Tibial artery (tissue), 4 donors: ENCODE results near the gene FAT3.

Source experiments
- DNase-seq, 2 donors: peaks; one replicate each; pipeline ENCODE4 v3.0.0-alpha.2; 2019
- H3K27ac ChIP-seq, 2 donors: fragments of 200-600 bp; sonication (generic) in 1 of 2; 1 replicate in 1 of 2; 2 replicates in 1 of 2; pipeline ENCODE4 v1.5.1; 2018 to 2019; ENCODE audit warnings: mild to moderate bottlenecking in 1 of 2
- H3K27me3 ChIP-seq, 2 donors: fragments of 200-600 bp; sonication (generic) in 1 of 2; one replicate each; pipeline versions ENCODE4 v1.5.1 to v1.6.0; 2016 to 2019
- H3K36me3 ChIP-seq, 3 donors: fragments of 200-600 bp; sonication (generic) in 2 of 3; one replicate each; pipeline ENCODE4 v1.5.1; 2016 to 2019; ENCODE audit warnings: mild to moderate bottlenecking in 2 of 3
- H3K4me1 ChIP-seq, 4 donors: fragments of 200-600 bp; sonication (generic) in 2 of 4; 1 replicate in 3 of 4; 2 replicates in 1 of 4; pipeline ENCODE4 v1.5.1; 2016 to 2019
- H3K4me3 ChIP-seq, 2 donors: fragments of 200-600 bp; sonication (generic) in 1 of 2; 1 replicate in 1 of 2; 2 replicates in 1 of 2; pipeline ENCODE4 v1.5.1; 2018 to 2019; ENCODE audit warnings: mild to moderate bottlenecking in 2 of 2
- H3K9me3 ChIP-seq, 3 donors: fragments of 200-600 bp; sonication (generic) in 1 of 3; one replicate each; pipeline ENCODE4 v1.5.1; 2016 to 2019
- intact Hi-C: fragments of 100-400 bp; cut with DNase I; formaldehyde crosslinking; loops from one replicate; pipeline ENCODE4 v1.15.0; 2023; ENCODE audit warnings: low total_unique reads
- TF ChIP-seq, protein P1 (sequence below), 2 experiments: fragments of 200-600 bp in 1 of 2; fragments of 450-650 bp in 1 of 2; IDR thresholded peaks; one replicate each; pipeline ENCODE4 v1.5.1; 2017 to 2019; ENCODE audit warnings: antibody characterized with exemption in 2 of 2, mild to moderate bottlenecking in 1 of 2, moderate library complexity in 1 of 2

FAT3 gene

DNA sequence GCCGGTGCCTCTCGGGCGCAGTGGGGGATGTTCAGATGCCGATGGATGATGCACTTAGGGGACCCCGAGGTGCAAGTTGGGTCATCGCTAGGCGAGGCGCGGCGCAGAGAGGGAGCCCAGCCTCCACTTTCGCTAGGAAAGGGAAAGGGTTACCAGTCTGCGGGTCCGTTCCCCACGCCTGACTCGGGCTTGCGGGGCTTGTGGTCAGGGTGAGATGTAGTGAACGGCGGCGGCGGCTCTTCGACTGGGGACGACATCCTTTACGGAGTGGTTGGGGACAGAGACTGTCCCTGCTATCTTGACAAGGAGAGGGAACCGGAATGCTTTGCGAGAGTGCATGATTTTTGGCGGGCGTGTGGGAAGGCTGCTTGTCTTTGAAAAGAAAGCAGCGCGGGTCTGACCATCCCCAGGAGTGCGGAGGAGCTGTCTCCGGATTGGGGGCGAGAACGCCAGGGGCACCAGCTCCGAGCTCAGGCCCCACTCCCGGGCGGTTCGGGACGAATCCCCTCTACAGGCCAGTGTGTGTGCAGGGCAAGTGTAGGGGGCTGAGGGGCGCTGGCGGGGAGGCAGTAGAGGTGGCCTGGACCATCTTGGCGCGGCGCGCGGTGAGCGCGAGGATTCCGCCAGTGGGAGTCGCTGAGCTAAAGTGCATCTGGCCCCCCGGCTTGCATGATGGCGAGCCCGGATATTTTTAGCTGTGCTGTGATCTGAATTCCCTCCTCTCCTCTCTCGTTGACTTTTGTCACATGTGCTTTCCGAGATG, 1.1 kb downstream of the FAT3 start:
- no peaks in the 10 kb centered on the region for H3K9me3 ChIP-seq
- intact Hi-C loops: loop anchor here (5.0 kb wide), 1 partner anchor 102 kb away; no protein-coding TSS in a partner anchor
- H3K4me1 ChIP-seq: peaks cover 0 to 39% (median 15%) of the 10 kb centered on the region in 4 donors
- peak; percentile 36 to 73 for DNase-seq
- no peaks in the 10 kb centered on the region for H3K36me3 ChIP-seq
- no peaks in the 10 kb centered on the region for H3K27me3 ChIP-seq
- H3K27ac ChIP-seq: peak overlapping the region; percentile 89
- H3K4me3 ChIP-seq: peak overlapping the region; percentile 73 to 82
- TF ChIP-seq, protein P1, sequence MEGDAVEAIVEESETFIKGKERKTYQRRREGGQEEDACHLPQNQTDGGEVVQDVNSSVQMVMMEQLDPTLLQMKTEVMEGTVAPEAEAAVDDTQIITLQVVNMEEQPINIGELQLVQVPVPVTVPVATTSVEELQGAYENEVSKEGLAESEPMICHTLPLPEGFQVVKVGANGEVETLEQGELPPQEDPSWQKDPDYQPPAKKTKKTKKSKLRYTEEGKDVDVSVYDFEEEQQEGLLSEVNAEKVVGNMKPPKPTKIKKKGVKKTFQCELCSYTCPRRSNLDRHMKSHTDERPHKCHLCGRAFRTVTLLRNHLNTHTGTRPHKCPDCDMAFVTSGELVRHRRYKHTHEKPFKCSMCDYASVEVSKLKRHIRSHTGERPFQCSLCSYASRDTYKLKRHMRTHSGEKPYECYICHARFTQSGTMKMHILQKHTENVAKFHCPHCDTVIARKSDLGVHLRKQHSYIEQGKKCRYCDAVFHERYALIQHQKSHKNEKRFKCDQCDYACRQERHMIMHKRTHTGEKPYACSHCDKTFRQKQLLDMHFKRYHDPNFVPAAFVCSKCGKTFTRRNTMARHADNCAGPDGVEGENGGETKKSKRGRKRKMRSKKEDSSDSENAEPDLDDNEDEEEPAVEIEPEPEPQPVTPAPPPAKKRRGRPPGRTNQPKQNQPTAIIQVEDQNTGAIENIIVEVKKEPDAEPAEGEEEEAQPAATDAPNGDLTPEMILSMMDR (IDR thresholded peaks at IDR 0.05): peak in 1 of 2 experiments; percentile 19

DNA sequence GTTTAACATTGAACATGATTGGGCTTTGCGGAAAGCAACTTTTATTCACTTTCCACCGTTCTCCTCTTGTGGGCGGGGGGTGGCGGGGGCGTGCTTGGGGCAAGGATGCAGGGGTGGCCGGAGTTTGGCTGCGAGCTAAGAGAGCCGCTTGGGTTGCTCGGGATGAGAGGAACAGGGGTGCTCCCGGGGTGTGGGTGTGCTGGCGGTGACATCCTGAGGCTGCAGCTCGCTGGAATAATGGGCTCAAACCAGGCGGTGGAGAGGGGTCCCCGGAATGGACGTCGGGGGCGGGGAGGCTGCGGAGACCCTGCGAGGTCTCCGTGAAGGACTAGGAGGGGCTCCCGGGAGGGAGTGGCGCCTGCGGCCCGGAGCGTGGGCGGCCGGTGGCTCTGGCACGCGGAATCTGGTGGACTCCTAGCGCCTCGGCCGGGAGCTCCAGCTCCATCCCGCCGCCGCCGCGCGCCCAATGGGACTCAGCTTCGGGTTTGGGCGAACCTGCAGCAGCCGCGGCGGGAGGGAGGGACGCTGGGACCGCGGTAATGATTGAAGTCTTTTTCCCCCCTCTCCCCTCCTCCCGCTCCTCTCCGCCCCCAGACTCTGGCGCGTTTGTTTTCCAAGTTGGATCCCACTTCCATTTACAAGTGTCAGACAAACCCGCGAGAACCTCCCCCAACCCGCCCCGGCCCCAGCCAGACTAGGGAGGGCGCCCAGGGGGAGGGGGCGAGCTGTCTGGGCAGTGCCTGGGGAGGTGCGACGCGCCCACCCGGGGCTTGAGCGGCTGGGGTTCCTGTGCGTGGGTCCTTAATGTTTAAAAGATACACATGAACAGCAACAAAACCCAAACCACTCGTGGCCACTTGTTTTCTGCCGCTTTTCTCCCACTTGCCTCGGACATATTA, 2.0 kb downstream of the FAT3 start:
- peaks cover 0 to 39% (median 18%) of the 10 kb centered on the region in 4 donors for H3K4me1 ChIP-seq
- H3K4me3 ChIP-seq: peak overlapping the region; percentile 73 to 82
- no peaks in the 10 kb centered on the region for H3K36me3 ChIP-seq
- peak overlapping the region; percentile 89 for H3K27ac ChIP-seq
- intact Hi-C loops: loop anchor here (5.0 kb wide), 1 partner anchor 101 kb away; no protein-coding TSS in a partner anchor
- H3K27me3 ChIP-seq: no peaks in the 10 kb centered on the region
- peak in 1 of 2 donors; percentile 71 for DNase-seq
- H3K9me3 ChIP-seq: no peaks in the 10 kb centered on the region
- TF ChIP-seq, protein P1 (IDR thresholded peaks at IDR 0.05): no peak

DNA sequence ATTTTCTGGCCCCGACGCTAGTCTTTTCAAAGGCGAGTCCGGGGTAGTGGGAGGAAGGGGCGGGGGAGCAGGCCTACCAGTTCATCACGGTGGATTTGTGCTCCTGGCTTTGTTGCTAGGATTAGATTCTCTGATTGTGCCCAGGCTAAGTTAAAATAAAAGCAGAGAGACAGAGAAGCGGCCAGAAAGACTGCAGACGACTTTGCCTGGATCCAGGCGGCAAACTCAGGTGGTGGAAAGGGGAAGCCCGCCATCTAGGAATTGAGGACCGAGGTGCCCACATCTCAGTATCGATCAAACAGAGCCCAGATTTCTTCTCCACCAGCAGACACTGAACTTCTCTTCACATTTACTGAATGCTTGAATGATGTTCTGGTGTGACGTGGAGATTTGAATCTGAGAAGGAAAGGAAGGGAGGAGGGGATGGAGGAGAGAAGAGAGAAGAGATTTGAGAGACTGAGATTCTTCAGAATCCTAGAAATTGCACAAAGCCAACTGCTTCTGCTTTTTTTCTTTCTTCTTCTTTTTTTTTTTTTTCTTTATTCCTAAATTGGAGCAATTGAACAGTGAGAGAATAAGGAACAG, 2.7 kb downstream of the FAT3 start:
- H3K27ac ChIP-seq: peak overlapping the region; percentile 89
- no peaks in the 10 kb centered on the region for H3K27me3 ChIP-seq
- DNase-seq: no peak
- H3K4me1 ChIP-seq: peaks cover 0 to 41% (median 19%) of the 10 kb centered on the region in 4 donors
- TF ChIP-seq, protein P1 (IDR thresholded peaks at IDR 0.05): no peak
- H3K4me3 ChIP-seq: peak overlapping the region; percentile 73 to 82
- intact Hi-C loops: loop anchor here (5.0 kb wide), 1 partner anchor 100 kb away; no protein-coding TSS in a partner anchor
- H3K9me3 ChIP-seq: no peaks in the 10 kb centered on the region
- no peaks in the 10 kb centered on the region for H3K36me3 ChIP-seq

DNA sequence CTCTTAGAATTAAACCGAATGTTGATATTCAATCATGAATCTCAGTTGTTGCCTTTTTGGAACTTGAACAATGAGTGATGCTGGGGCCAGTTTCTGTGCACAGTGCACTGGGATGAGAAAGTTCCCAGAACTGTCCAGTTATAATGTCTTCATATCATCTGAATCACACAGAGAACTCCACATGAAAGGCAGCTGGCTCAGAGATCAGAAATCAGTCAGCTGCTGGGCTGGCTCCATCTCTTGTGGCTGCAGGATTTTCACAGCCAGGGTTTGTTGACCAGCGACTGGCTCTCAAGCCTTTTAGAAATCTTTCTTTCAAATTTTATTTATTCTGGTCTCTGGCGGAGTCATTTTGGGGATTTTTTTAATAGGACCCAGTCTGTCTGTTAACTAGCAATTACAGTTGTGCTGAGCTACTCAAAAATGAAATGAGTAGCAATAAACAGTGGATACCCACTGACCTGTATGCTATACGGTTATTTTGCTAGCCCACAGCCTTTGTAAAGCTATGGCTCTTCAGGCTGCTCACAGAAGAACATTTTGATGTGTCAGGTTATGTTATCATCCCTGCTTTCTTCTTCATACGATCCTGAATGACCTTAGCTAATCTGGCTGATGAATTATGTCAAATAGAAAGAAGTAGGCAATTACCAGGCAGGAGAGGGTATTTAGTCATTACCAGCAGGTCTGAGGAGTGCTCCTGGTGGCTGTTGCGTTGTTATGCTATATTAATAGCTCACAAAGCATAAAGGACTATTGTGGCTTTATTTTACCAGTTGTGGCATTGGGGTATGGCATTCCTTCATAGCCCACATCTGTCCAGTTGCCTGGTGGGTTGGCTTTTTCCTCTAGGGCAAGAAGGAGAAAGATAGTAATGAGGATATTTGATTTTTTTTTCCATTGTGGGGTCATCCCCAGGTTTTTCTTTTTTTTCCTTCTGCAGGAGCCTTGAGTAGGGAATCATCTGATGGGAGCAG, 3.6 kb downstream of the FAT3 start:
- DNase-seq: peak in 1 of 2 donors; percentile 32
- H3K27me3 ChIP-seq: no peaks in the 10 kb centered on the region

More for the DNA sequence above, 3.6 kb downstream of the FAT3 start:
- H3K4me1 ChIP-seq: peaks cover 0 to 41% (median 19%) of the 10 kb centered on the region in 4 donors
- no peaks in the 10 kb centered on the region for H3K9me3 ChIP-seq
- intact Hi-C loops: loop anchor here (5.0 kb wide), 1 partner anchor 99 kb away; no protein-coding TSS in a partner anchor
- peak overlapping the region in 1 of 2 donors; percentile 73 for H3K4me3 ChIP-seq
- H3K27ac ChIP-seq: peak overlapping the region; percentile 89
- TF ChIP-seq, protein P1 (IDR thresholded peaks at IDR 0.05): no peak
- no peaks in the 10 kb centered on the region for H3K36me3 ChIP-seq
